Neural crest cell (in vitro differentiated cells): ENCODE measurements around the gene ZNF837. TPM values are rescaled to one million over a fixed set of nuclear protein-coding genes. Genes with fewer than 3 reads are reported as not detected.

Experiments used
- DNase-seq: peaks from one replicate; pipeline ENCODE4 v3.0.0; 2021; ENCODE audit warnings: low read depth, mixed read lengths, low spot score
- H3K27ac Mint-ChIP-seq: one replicate; pipeline ENCODE4 v1.8.0; 2021; ENCODE audit warnings: mild to moderate bottlenecking, mixed read lengths; ENCODE audit not compliant: unreplicated experiment
- H3K27me3 Mint-ChIP-seq: 2 replicates; pipeline ENCODE4 v1.8.0; 2021; ENCODE audit warnings: low read depth, mild to moderate bottlenecking, mixed read lengths
- H3K36me3 Mint-ChIP-seq: 2 replicates; pipeline ENCODE4 v1.8.0; 2021; ENCODE audit warnings: low read depth, mild to moderate bottlenecking, mixed read lengths
- H3K4me1 Mint-ChIP-seq: 2 replicates; pipeline ENCODE4 v1.8.0; 2021; ENCODE audit warnings: mixed read lengths
- H3K4me3 Mint-ChIP-seq: one replicate; pipeline ENCODE4 v1.8.0; 2021; ENCODE audit warnings: mild to moderate bottlenecking, mixed read lengths
- H3K9me3 Mint-ChIP-seq: 2 replicates; pipeline ENCODE4 v1.8.0; 2021; ENCODE audit warnings: mixed read lengths
- CTCF ChIP-seq: fragments of 200-600 bp; sonication (generic); conservative IDR thresholded peaks from 2 replicates; pipeline ENCODE4 v1.5.0; 2021; ENCODE audit warnings: antibody characterized with exemption, mild to moderate bottlenecking
- total RNA-seq: library from RNA; stranded (reverse); gene quantifications from 2 replicates; pipeline ENCODE4 v1.2.1, GENCODE V29; 2021

Gene ZNF837
- total RNA-seq, 1 donor from 2014 or later = 5.0 TPM

GRCh38 chr19:58401840-58402421 is 21.1 kb upstream of the ZNF837 start:
- no peak for TF ChIP-seq CTCF
- peaks cover 16% of the 10 kb centered on the region for H3K36me3 Mint-ChIP-seq
- H3K27ac Mint-ChIP-seq = no peak overlapping the region
- peaks cover 14% of the 10 kb centered on the region for H3K27me3 Mint-ChIP-seq
- H3K9me3 Mint-ChIP-seq = no peaks in the 10 kb centered on the region
- peak overlapping the region; percentile 94 for H3K4me3 Mint-ChIP-seq
- H3K4me1 Mint-ChIP-seq = peaks cover 43% of the 10 kb centered on the region
- no peak for DNase-seq

- peak; percentile 99 for DNase-seq
- peak overlapping the region; percentile 90 for H3K27ac Mint-ChIP-seq
- peaks cover 35% of the 10 kb centered on the region for H3K4me1 Mint-ChIP-seq
- H3K36me3 Mint-ChIP-seq = peaks cover 10% of the 10 kb centered on the region
- H3K27me3 Mint-ChIP-seq = peaks cover 14% of the 10 kb centered on the region
- H3K4me3 Mint-ChIP-seq = peak overlapping the region; percentile 94
- no peaks in the 10 kb centered on the region for H3K9me3 Mint-ChIP-seq
- TF ChIP-seq CTCF = no peak
Measured at GRCh38 chr19:58400916-58401839, 20.3 kb upstream of the ZNF837 start.

GRCh38 chr19:58400316-58400915 is 19.6 kb upstream of the ZNF837 start:
- no peak for TF ChIP-seq CTCF
- peaks cover 20% of the 10 kb centered on the region for H3K27me3 Mint-ChIP-seq
- DNase-seq = no peak
- peaks cover 10% of the 10 kb centered on the region for H3K36me3 Mint-ChIP-seq
- H3K4me3 Mint-ChIP-seq = peak overlapping the region; percentile 94
- H3K4me1 Mint-ChIP-seq = peaks cover 35% of the 10 kb centered on the region
- peak overlapping the region; percentile 90 for H3K27ac Mint-ChIP-seq
- H3K9me3 Mint-ChIP-seq = no peaks in the 10 kb centered on the region

GRCh38 chr19:58399903-58400302 is 19.1 kb upstream of the ZNF837 start:
- no peak overlapping the region for H3K27ac Mint-ChIP-seq
- peaks cover 21% of the 10 kb centered on the region for H3K27me3 Mint-ChIP-seq
- peak overlapping the region; percentile 94 for H3K4me3 Mint-ChIP-seq
- peaks cover 35% of the 10 kb centered on the region for H3K4me1 Mint-ChIP-seq
- peaks cover 12% of the 10 kb centered on the region for H3K36me3 Mint-ChIP-seq
- no peaks in the 10 kb centered on the region for H3K9me3 Mint-ChIP-seq
- TF ChIP-seq CTCF = no peak
- no peak for DNase-seq

- H3K4me1 Mint-ChIP-seq = peaks cover 31% of the 10 kb centered on the region
- no peak for TF ChIP-seq CTCF
- DNase-seq = no peak
Measured at GRCh38 chr19:58398545-58398944, 17.7 kb upstream of the ZNF837 start.

More at GRCh38 chr19:58398545-58398944, 17.7 kb upstream of the ZNF837 start:
- no peaks in the 10 kb centered on the region for H3K9me3 Mint-ChIP-seq
- peak overlapping the region; percentile 81 for H3K4me3 Mint-ChIP-seq
- peaks cover 16% of the 10 kb centered on the region for H3K36me3 Mint-ChIP-seq
- peaks cover 27% of the 10 kb centered on the region for H3K27me3 Mint-ChIP-seq
- H3K27ac Mint-ChIP-seq = no peak overlapping the region
